ENCODE data around the gene TRA2A.

GRCh38 chr7:23472556-23472955 lies 59.2 kb downstream of the TRA2A start:
- TF ChIP-seq NFIC (IDR thresholded peaks at IDR 0.05; ENCODE audit: low read depth, low read length) (no peak), RBBP5 (conservative IDR thresholded peaks at IDR 0.05) (no peak), CTCF (IDR thresholded peaks at IDR 0.05 in 2 of 3, conservative IDR thresholded peaks at IDR 0.05 in 1 of 3; ENCODE audit: control insufficient read depth in 2 of 3, extremely low read depth in 1 of 3, insufficient read depth in 1 of 3, low read depth in 3 of 3, low read length in 3 of 3) (no peak), ZNF274 (IDR thresholded peaks at IDR 0.05; ENCODE audit: insufficient read depth, insufficient read length) (no peak), MYC (IDR thresholded peaks at IDR 0.05; ENCODE audit: insufficient read depth, insufficient read length, insufficient replicate concordance, low read length, severe bottlenecking) (no peak), ZBTB33 (IDR thresholded peaks at IDR 0.05) (no peak), HDGF (IDR thresholded peaks at IDR 0.05) (no peak), FOS (IDR thresholded peaks at IDR 0.05; ENCODE audit: borderline replicate concordance, extremely low read depth, insufficient read length) (no peak)
- TF ChIP-seq, protein P1, sequence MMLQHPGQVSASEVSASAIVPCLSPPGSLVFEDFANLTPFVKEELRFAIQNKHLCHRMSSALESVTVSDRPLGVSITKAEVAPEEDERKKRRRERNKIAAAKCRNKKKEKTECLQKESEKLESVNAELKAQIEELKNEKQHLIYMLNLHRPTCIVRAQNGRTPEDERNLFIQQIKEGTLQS (IDR thresholded peaks at IDR 0.05; ENCODE audit: borderline replicate concordance, extremely low read depth, low read depth, low read length), result no peak
- TF ChIP-seq, protein P2, sequence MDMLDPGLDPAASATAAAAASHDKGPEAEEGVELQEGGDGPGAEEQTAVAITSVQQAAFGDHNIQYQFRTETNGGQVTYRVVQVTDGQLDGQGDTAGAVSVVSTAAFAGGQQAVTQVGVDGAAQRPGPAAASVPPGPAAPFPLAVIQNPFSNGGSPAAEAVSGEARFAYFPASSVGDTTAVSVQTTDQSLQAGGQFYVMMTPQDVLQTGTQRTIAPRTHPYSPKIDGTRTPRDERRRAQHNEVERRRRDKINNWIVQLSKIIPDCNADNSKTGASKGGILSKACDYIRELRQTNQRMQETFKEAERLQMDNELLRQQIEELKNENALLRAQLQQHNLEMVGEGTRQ (IDR thresholded peaks at IDR 0.05; ENCODE audit: borderline replicate concordance, low read depth, low read length), result no peak

Measured in GM12878 (cell line).